HG02623 (cell line): Measurements from ENCODE around the gene GNGT1.
"Not testable (repeated sequence)": the region's sequence is repeated elsewhere in the genome, so short reads cannot be mapped to it uniquely, and the experiment has no call there.

Experiments used
- ATAC-seq: cut with Tn5 transposase; IDR thresholded peaks from one replicate; pipeline ENCODE4 v1.9.1; 2021; ENCODE audit warnings: moderate library complexity; ENCODE audit not compliant: unreplicated experiment

The GNGT1 gene

GRCh38 chr7:93902777-93903423 lies 3.5 kb upstream of the GNGT1 start:
- ATAC-seq: no peak

DNA sequence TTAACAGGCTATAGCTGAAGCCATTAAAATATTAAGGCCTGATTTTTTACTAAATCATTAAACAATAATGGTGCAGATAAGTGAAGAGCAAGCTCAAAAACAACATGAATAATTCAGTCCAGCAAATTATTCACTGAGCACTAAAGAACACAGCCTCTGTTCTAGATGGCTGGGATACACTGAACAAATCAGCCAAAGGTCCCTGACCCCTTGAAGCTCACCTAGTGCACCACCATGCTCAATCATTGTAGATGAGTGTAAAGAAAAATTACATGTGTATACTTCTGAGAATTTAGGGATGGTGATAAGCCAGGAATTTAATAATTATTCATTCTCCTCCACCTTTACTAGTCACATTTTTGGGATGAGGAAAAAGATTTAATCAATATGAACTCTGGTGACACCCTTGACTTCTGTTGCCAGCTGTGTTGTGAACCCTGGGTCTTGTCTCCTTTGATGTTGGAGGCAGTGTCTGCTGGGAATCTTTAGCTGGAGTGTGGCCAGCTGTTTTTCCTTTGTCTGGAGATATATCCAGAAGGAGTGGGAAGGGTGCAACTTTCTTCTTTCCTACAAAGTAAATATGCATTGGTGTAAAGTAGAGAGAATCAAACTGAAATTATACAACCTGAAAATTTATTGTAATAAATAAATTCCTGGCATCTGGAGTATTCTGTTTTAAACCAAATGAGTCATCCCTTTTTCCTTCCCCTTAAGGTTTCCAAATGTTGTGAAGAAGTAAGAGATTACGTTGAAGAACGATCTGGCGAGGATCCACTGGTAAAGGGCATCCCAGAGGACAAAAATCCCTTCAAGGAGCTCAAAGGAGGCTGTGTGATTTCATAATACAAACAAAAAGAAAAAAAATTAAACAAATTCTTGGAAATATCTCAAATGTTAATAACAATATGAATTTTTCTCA lies 4.0 kb downstream of the GNGT1 start:
- no peak for ATAC-seq

DNA sequence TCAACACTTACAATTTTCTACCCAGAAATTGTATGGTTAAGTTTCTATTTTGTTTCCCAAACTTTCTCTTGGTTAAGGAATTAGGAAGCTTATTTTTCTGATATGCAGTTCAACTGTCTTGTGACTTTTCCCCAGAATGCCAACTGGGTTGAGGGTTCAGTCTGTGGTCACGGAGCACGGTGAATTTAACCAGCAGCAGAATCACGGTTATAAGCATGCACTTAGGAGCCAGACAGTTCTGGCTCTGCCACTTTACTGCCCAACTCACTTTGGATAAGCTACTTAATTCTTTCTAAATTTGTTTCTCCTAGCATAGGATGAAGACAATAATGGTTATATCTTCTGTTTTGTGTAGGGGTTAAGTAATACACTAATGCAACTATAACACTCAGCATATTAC lies 4.9 kb downstream of the GNGT1 start:
- not testable (repeated sequence) for ATAC-seq

DNA sequence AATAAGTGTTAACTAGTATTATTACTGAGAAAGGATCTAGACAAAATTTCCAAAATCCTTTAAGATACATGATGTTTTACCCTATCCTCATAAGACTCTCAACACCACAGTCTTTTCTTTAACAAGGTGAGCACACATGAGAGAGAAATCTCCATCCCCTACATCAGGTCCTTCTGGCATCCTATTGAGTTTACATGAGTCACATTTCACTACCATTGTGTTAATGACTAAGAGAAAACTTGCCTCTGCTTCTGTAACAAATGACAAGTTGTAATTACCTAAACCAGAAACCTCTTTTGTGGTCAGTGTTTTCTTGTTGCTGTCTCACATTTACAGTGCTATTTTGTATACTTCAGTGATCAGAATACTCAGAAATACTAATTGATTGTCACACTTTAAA lies 5.3 kb downstream of the GNGT1 start:
- not testable (repeated sequence) for ATAC-seq

- ATAC-seq: no peak
Measured at GRCh38 chr7:93913197-93913596, 6.8 kb downstream of the GNGT1 start.

DNA sequence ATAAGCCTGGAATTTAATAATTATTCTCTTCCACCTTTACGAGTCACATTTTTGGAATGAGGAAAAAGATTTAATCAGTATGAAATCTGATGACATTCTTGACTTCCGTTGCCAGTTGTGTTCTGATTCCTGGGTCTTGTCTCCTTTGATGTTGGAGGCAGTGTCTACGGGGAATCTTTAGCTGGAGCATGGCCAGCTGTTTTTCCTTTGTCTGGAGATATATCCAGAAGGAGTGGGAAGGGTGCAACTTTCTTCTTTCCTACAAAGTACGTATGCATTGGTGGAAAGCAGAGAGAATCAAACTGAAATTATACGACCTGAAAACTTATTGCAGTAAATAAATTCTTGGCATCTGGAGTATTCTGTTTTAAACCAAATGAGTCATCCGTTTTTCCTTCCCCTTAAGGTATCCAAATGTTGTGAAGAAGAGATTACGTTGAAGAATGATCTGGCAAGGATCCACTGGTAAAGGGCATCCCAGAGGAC lies 8.3 kb downstream of the GNGT1 start:
- ATAC-seq: no peak

GRCh38 chr7:93915206-93915842 lies 9.0 kb downstream of the GNGT1 start:
- not testable (repeated sequence) for ATAC-seq

DNA sequence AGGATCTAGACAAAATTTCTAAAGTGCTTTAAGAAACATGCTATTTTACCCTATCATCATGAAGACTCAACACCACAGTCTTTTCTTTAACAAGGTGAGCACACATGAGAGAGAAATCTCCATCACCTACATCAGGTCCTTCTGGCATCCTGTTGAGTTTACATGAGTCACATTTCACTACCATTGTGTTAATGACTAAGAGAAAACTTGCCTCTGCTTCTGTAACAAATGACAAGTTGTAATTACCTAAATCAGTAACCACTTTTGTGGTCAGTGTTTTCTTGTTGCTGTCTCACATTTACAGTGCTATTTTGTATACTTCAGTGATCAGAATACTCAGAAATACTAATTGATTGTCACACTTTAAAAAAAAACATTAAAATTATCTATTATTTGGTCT lies 9.5 kb downstream of the GNGT1 start:
- ATAC-seq: not testable (repeated sequence)

DNA sequence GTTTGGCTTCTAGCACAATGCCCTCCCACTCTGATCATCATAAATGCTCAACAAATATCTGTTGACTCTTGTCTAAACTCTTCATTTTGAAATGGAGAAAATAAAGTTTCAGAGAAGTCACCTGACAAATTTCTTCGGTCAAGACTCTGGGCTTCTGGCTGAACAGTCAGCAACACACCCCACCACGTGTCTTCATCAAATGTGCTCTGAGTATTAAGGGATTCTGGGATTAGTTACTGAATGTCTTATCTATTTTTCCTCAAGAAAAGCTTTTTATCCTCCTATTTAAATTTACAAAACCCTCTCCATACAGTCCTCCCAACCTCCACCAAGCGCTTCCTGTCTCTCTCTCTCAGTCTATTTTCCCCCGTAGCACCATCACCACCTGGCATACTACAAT lies 9.9 kb downstream of the GNGT1 start:
- not testable (repeated sequence) for ATAC-seq

DNA sequence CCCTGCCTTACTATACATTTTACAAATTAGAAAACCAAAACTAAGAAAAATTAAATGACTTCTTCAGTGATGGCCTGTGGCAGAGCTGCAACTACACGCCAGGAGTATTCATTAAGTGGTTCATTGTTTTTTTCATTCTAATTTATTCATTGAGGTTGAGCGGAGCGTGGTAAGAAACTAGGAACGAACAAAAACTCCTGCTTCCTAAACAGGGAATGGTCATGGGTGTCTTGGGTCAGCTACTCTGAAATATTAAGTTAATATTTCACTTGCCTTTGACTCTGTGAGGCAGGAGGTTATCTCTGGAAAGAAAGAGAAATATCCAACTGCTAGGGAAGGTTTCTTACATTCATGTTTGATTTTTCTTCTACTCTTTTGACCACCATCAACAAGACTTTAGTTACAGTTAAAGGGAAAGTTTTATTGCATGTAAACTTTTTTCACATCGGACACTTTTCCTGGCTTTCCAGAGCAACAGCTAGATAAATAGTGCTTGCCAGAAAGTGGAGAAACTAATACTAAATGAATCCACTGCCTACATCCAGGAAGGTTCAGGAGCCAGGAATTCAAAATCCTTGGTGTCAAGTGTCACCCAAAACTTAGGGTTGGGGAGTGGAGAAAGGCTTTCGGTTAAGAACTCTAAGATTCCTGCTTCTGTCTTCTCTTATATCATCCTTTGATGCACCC lies 14.3 kb downstream of the GNGT1 start:
- ATAC-seq: no peak

- ATAC-seq: no peak
Measured at GRCh38 chr7:93921186-93921585, 14.8 kb downstream of the GNGT1 start.

DNA sequence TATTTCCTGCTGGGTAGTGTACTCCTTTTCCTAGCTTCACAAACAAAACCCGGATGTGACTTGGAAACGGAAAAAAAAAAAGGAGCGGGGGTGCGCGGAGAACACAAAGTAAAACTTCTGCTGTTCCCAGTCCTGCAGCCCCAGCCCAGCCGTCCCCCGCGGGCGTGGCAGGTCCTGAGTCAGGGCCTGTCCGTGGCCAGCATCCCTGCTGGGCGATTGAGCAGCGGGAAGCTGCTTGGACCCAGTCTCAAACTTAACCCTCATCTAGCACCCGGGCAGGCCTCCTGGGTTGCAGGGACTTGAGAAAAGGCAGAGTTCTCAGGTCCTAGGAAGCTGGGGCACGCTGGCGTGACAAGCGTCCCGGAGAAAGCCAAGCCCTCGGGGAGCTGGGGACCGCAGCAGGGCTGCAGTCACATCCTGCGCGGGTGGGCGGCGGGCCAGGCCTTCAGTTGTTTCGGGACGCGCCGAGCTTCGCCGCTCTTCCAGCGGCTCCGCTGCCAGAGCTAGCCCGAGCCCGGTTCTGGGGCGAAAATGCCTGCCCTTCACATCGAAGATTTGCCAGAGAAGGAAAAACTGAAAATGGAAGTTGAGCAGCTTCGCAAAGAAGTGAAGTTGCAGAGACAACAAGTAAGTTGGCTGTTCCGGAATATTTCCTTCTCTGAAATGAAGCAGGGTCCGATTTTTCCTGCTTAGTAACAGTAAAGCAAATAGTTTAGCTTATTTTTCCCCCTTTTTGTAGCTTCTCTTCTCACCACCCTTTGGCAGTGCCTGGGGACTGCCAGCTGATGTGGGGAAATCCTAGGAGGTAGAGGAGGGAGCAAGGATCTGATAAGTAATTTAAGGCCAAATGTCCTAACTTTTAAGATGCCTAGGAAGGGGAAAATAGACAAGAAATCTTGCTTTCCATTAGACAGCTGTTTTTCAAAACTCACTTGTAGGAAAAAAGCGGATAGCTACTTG lies 15.5 kb downstream of the GNGT1 start, which contains the start of gene GNG11:
Gene GNG11, plus strand, starts transcription at position 129 of the 960 bp plus-strand sequence. Its CDS starts 403 bp downstream, at position 532.
- peak; percentile 90 for ATAC-seq

DNA sequence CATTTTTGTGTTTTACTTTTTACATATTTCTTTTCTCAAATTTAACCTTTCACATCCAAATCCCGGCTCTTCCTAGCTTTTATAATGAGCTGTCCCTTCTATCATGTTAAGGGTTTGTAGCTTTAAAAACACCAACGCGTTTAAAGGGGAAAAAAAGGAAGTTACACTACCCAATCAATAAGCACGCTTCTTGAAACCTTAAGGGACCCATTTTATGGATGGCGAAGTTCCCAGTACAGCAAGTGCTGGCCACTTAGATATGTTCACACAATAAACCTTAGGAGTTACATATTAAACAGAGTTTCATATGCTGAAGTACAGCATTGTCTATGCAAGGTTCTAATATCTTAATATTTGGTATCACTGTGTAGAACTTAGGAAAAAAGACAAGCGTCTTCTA lies 16.9 kb downstream of the GNGT1 start:
- no peak for ATAC-seq

GRCh38 chr7:93923942-93924341 lies 17.6 kb downstream of the GNGT1 start:
- no peak for ATAC-seq

DNA sequence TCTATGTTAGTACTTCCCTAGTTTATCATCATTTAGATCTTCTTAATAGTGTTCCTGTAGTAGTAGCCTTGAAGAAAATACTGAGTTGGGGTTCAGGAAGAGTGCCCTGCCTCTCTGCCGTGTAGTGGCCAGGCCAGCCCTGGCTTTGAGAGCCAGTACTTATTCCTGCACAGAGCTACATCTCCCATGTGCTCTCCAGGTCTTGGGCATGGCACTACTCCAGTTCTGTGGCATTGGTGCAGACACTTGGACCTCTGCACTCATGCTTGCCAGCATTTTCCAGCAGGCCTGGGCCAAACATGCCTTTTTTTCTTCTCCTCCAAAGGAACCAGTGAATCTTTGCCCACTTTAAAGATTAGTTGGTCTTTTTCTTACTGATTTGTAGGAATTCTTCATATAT lies 20.4 kb downstream of the GNGT1 start:
- no peak for ATAC-seq

GRCh38 chr7:93927585-93927984 lies 21.2 kb downstream of the GNGT1 start:
- ATAC-seq: no peak

DNA sequence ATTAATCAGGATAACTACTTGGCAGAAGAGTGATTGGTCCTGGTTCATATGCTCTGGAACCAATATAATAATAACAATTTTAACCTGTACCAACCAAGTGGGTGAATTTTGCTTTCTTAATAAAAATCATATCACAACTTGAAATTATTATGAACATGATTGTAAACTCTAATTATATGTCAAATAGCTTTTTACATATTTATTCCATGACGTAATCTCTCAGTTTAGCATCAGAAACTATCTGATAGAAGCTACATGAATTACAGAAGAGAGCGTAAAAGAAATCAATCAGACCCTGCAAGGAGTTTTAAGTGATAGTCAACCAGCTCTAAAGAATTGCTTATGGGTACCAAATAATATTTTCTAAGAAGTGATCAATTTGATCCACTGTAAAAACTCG lies 25.3 kb downstream of the GNGT1 start:
- no peak for ATAC-seq

DNA sequence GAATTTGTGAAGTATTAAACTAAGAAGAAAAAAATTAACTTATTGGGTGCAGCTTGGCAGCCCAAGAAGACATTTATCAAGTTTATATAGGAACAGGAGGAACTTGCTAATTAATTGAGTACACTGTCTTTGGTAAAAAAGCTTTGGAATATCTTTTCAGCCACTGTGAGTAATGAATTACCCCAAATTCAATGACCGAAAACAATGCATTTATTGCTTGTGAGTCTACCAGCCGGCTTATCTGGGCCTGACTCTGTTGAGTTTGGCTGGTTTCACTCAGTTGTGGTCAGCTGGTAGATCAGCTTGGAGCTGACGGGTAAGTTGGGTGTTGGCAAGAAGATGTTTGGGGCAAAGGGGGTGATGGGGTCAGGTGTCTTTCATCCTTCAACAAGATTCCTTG lies 26.8 kb downstream of the GNGT1 start:
- no peak for ATAC-seq

- ATAC-seq: no peak
Measured at GRCh38 chr7:93935102-93935501, 28.7 kb downstream of the GNGT1 start.

DNA sequence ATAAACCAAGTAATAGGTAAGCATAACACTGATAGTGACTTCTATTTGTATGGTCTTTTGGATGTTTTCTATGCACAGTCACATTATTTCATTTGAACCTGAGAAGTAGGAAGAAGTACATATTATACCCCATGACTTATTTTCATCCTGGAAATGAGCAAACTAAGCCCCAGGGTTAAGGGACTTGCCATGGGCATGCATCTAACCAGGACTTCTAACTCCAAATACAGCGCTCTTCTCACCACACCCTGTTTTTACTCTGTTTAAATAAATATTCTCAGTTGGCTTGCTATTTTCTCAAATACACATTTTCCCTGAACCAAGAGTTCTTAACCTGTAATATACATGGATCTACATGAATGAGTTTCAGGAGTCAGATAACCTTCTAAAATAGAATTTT lies 31.5 kb downstream of the GNGT1 start:
- ATAC-seq: no peak
